SIG-M5 treated with dmso at 0.1 percent for 504 hours (cell line): ENCODE data around the gene PSMB1.
"Not testable (repeated sequence)": the region's sequence is repeated elsewhere in the genome, so short reads cannot be mapped to it uniquely, and the experiment has no call there.

Experiments used
- DNase-seq: peaks from one replicate; lab custom pipeline; 2025; ENCODE audit not compliant: unreplicated experiment; lab: John Stamatoyannopoulos, UW

Gene PSMB1

GRCh38 chr6:170536671-170537070, 16.4 kb downstream of the PSMB1 start:
- no peak for DNase-seq

- DNase-seq, result no peak
Measured at GRCh38 chr6:170535004-170535403, 18.1 kb downstream of the PSMB1 start.

- no peak for DNase-seq
Measured at GRCh38 chr6:170533792-170534191, 19.3 kb downstream of the PSMB1 start.

- DNase-seq, result no peak
Measured at GRCh38 chr6:170532867-170533488, 20.1 kb downstream of the PSMB1 start.

GRCh38 chr6:170529839-170530469, 23.2 kb downstream of the PSMB1 start:
- DNase-seq, result peak; percentile 9

GRCh38 chr6:170527995-170528394, 25.1 kb downstream of the PSMB1 start:
- not testable (repeated sequence) for DNase-seq

- DNase-seq, result no peak
Measured at GRCh38 chr6:170525795-170526194, 27.3 kb downstream of the PSMB1 start.

- DNase-seq, result no peak
Measured at GRCh38 chr6:170524172-170524502, 29.0 kb downstream of the PSMB1 start.

- no peak for DNase-seq
Measured at GRCh38 chr6:170523256-170524171, 29.6 kb downstream of the PSMB1 start.

- DNase-seq, result no peak
Measured at GRCh38 chr6:170522565-170523183, 30.4 kb downstream of the PSMB1 start.

- DNase-seq, result peak; percentile 75
Measured at GRCh38 chr6:170516783-170517616, 36.1 kb downstream of the PSMB1 start.

GRCh38 chr6:170514908-170515307, 38.2 kb downstream of the PSMB1 start:
- no peak for DNase-seq

GRCh38 chr6:170512249-170512648, 40.9 kb downstream of the PSMB1 start:
- DNase-seq, result no peak

GRCh38 chr6:170510631-170511030, 42.5 kb downstream of the PSMB1 start:
- no peak for DNase-seq

GRCh38 chr6:170509723-170510018, 43.4 kb downstream of the PSMB1 start:
- DNase-seq, result no peak

- DNase-seq, result not testable (repeated sequence)
Measured at GRCh38 chr6:170508892-170509722, 44.0 kb downstream of the PSMB1 start.

- not testable (repeated sequence) for DNase-seq
Measured at GRCh38 chr6:170508275-170508674, 44.8 kb downstream of the PSMB1 start.

GRCh38 chr6:170507728-170508127, 45.4 kb downstream of the PSMB1 start:
- not testable (repeated sequence) for DNase-seq

- no peak for DNase-seq
Measured at GRCh38 chr6:170506446-170506845, 46.7 kb downstream of the PSMB1 start.

GRCh38 chr6:170505306-170505705, 47.8 kb downstream of the PSMB1 start:
- no peak for DNase-seq
